Lower lobe of right lung (tissue), 2 donors: Measurements from ENCODE around the gene MAPRE2. TPM values are rescaled to one million over a fixed set of nuclear protein-coding genes. Genes with fewer than 3 reads are reported as not detected.

Experiments used
- ATAC-seq, 2 donors: fragments of 200-7000 bp; cut with Tn5 transposase; one replicate each; pipeline ENCODE4 v1.9.1; 2020 to 2022; ENCODE audit warnings: mild to moderate bottlenecking in 2 of 2, moderate library complexity in 2 of 2
- DNase-seq: peaks from one replicate; pipeline ENCODE4 v3.0.0-alpha.2; 2020
- H3K27ac ChIP-seq: fragments of 200-600 bp; one replicate; pipeline ENCODE4 v1.8.0; 2022
- H3K27me3 ChIP-seq: fragments of 200-600 bp; one replicate; pipeline ENCODE4 v1.8.0; 2022; ENCODE audit warnings: low read depth
- H3K36me3 ChIP-seq: fragments of 200-600 bp; one replicate; pipeline ENCODE4 v1.8.0; 2022; ENCODE audit warnings: mild to moderate bottlenecking
- H3K4me1 ChIP-seq: fragments of 200-600 bp; one replicate; pipeline ENCODE4 v1.8.0; 2022
- H3K4me3 ChIP-seq: fragments of 200-600 bp; one replicate; pipeline ENCODE4 v1.8.0; 2022; ENCODE audit warnings: mild to moderate bottlenecking
- H3K9me3 ChIP-seq: fragments of 200-600 bp; one replicate; pipeline ENCODE4 v1.8.0; 2022
- CTCF ChIP-seq: fragments of 200-600 bp; IDR thresholded peaks from one replicate; pipeline ENCODE4 v1.8.0; 2022; ENCODE audit warnings: antibody characterized with exemption, mild to moderate bottlenecking
- intact Hi-C: fragments of 100-400 bp; cut with DNase I; formaldehyde crosslinking; loops from one replicate; pipeline ENCODE4 v1.11.0; 2022
- long read RNA-seq: library from polyadenylated mRNA; unstranded; transcript quantifications from one replicate; pipeline ENCODE4 v2.0.0, GENCODE V29; 2021
- total RNA-seq: library from RNA; stranded (reverse); fragmentation: NEBNext Ultra II Directional; extraction: Animal tissue kit (Norgen Biotek cat#: 25700); gene quantifications from one replicate; pipeline ENCODE4 v1.2.1, GENCODE V29; 2021
- donor health status: DM: no; HTN: yes; CAD: no; lungs with severe emphysema.

The MAPRE2 gene
- total RNA-seq = 33.8 TPM
- long read RNA-seq, full-length matches to known transcripts = 47 of 60 reads
- long read RNA-seq, partial matches to known transcripts = 7 of 60 reads
- long read RNA-seq, other reads (novel, unspliced or antisense) = 6 of 60 reads

DNA sequence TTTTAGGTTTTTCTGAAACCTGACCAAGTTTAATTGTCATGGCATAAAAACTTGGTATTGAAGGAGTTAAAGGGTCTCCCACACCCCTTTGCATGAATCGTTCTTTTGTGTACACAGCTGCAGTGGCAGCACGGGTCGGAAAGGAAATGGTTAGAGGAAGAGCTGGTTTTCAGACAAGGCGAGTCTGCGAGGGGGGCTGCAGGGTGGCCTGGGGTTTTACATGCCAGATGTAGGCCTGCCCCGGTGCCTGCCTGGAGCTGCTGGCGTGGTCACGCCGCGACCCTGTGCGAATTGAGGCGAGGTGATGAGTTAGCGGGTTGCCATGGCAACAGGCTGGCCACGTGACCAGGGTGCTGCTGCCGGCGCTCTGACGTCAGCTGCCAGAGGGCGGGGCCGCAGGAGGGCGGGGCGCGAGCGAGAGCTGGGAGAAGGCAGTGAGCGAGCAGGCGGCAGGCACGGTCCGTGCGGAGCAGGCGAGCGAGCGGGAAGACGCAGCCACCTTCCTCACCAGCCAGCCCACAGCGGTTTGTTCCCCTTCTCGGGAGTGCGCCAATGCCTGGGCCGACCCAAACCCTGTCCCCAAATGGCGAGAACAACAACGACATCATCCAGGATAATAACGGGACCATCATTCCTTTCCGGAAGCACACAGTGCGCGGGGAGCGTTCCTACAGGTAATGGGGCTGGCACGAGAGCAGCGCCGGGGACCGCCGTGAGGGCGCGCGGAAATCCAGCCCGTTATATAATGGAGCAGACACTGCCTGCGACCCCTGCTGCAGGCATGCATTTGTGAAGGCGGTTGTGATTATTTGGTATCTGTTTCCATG lies at the start of gene MAPRE2:
Gene MAPRE2, plus strand, starts transcription at position 426 of the 827 bp plus-strand sequence. Its CDS starts 127 bp downstream, at position 553.
- intact Hi-C loops = no loop called here
- peak within 1 kb of the TSS; percentile 89 for H3K27ac ChIP-seq
- H3K27me3 ChIP-seq = no peaks in the 10 kb centered on the region
- H3K9me3 ChIP-seq = no peaks in the 10 kb centered on the region
- peak; percentile 100 for DNase-seq
- no peaks in the 10 kb centered on the region for H3K36me3 ChIP-seq
- peak; percentile 98 to 99 for ATAC-seq
- peak within 1 kb of the TSS; percentile 92 for H3K4me3 ChIP-seq
- TF ChIP-seq CTCF = no peak
- peaks cover 48% of the 10 kb centered on the region for H3K4me1 ChIP-seq

GRCh38 chr18:34991561-34991960 lies 49.7 kb upstream of the MAPRE2 start:
- ATAC-seq = no peak
- intact Hi-C loops = no loop called here

DNA sequence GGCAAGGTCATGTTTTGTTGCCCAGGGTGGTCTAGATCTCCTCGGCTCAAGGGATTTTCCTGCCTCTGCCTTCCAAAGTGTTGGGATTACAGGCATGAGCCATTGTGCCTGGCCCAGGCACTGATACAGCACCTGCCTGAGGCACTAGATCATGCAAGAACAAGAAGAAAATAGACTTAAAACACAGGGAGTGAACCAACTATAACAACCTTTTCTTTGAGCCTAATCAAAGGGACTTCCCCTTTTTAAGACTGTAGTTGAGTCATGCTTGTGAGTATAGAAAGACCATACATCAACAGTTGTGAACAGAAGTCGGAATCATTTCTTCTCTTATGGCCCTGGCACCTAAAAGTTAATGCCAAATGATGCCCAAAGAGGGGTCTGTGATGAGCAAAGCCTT lies 47.9 kb upstream of the MAPRE2 start:
- Histone ChIP-seq H3K4me3 (no peak overlapping the region), H3K4me1 (no peaks in the 10 kb centered on the region), H3K9me3 (no peaks in the 10 kb centered on the region), H3K36me3 (no peaks in the 10 kb centered on the region), H3K27ac (no peak overlapping the region), H3K27me3 (no peaks in the 10 kb centered on the region)
- ATAC-seq = no peak
- DNase-seq = no peak
- intact Hi-C loops = no loop called here
- no peak for TF ChIP-seq CTCF

More at GRCh38 chr18:34991561-34991960, 49.7 kb upstream of the MAPRE2 start:
- H3K27ac ChIP-seq = no peak overlapping the region
- DNase-seq = no peak
- H3K36me3 ChIP-seq = no peaks in the 10 kb centered on the region
- TF ChIP-seq CTCF = no peak
- H3K4me3 ChIP-seq = no peak overlapping the region
- H3K27me3 ChIP-seq = no peaks in the 10 kb centered on the region
- no peaks in the 10 kb centered on the region for H3K9me3 ChIP-seq
- no peaks in the 10 kb centered on the region for H3K4me1 ChIP-seq

GRCh38 chr18:34995746-34996145 lies 45.5 kb upstream of the MAPRE2 start:
- no peaks in the 10 kb centered on the region for H3K36me3 ChIP-seq
- TF ChIP-seq CTCF = no peak
- H3K9me3 ChIP-seq = no peaks in the 10 kb centered on the region
- H3K4me3 ChIP-seq = no peak overlapping the region
- no peak overlapping the region for H3K27ac ChIP-seq
- H3K4me1 ChIP-seq = no peaks in the 10 kb centered on the region
- ATAC-seq (no peak), DNase-seq (no peak)
- no peaks in the 10 kb centered on the region for H3K27me3 ChIP-seq
- intact Hi-C loops = no loop called here

GRCh38 chr18:34998661-34999060 lies 42.6 kb upstream of the MAPRE2 start:
- intact Hi-C loops = no loop called here
- TF ChIP-seq CTCF = no peak

More at GRCh38 chr18:34998661-34999060, 42.6 kb upstream of the MAPRE2 start:
- ATAC-seq = no peak
- Histone ChIP-seq H3K36me3 (no peaks in the 10 kb centered on the region), H3K9me3 (no peaks in the 10 kb centered on the region), H3K4me1 (no peaks in the 10 kb centered on the region), H3K27me3 (no peaks in the 10 kb centered on the region), H3K27ac (no peak overlapping the region), H3K4me3 (no peak overlapping the region)
- no peak for DNase-seq
